Ishikawa (cell line): ENCODE data around the gene APOBEC3F.

Experiments used
- CEBPB ChIP-seq: IDR thresholded peaks from 2 replicates; pipeline ENCODE4 v1.6.1; 2012
- CREB1 ChIP-seq: IDR thresholded peaks from 2 replicates; pipeline ENCODE4 v1.6.1; 2012; ENCODE audit warnings: low read depth
- EGR1 ChIP-seq: IDR thresholded peaks from 2 replicates; pipeline ENCODE4 v1.6.1; 2012
- EP300 ChIP-seq: IDR thresholded peaks from 2 replicates; pipeline ENCODE4 v1.6.1; 2012; ENCODE audit warnings: borderline replicate concordance
- FOXM1 ChIP-seq: IDR thresholded peaks from 2 replicates; pipeline ENCODE4 v1.6.1; 2012; ENCODE audit warnings: low read depth, borderline replicate concordance
- NFIC ChIP-seq: IDR thresholded peaks from 2 replicates; pipeline ENCODE4 v1.6.1; 2012
- RAD21 ChIP-seq: IDR thresholded peaks from 2 replicates; pipeline ENCODE4 v1.6.1; 2012; ENCODE audit warnings: low read depth
- TAF1 ChIP-seq: IDR thresholded peaks from 2 replicates; pipeline ENCODE4 v1.6.1; 2012; ENCODE audit warnings: low read depth, mild to moderate bottlenecking
- TCF12 ChIP-seq: IDR thresholded peaks from 2 replicates; pipeline ENCODE4 v1.6.1; 2012; ENCODE audit warnings: low read depth
- TEAD4 ChIP-seq: IDR thresholded peaks from 2 replicates; pipeline ENCODE4 v1.6.1; 2012
- YY1 ChIP-seq: IDR thresholded peaks from 2 replicates; pipeline ENCODE4 v1.6.1; 2012; ENCODE audit warnings: low read depth
- TF ChIP-seq, protein P1 (sequence below): IDR thresholded peaks from 2 replicates; pipeline ENCODE4 v1.6.1; 2012
- TF ChIP-seq, protein P2 (sequence below): IDR thresholded peaks from 2 replicates; pipeline ENCODE4 v1.6.1; 2012; ENCODE audit warnings: low read depth, mild to moderate bottlenecking
- TF ChIP-seq, protein P3 (sequence below): IDR thresholded peaks from 2 replicates; pipeline ENCODE4 v1.6.1; 2012

DNA sequence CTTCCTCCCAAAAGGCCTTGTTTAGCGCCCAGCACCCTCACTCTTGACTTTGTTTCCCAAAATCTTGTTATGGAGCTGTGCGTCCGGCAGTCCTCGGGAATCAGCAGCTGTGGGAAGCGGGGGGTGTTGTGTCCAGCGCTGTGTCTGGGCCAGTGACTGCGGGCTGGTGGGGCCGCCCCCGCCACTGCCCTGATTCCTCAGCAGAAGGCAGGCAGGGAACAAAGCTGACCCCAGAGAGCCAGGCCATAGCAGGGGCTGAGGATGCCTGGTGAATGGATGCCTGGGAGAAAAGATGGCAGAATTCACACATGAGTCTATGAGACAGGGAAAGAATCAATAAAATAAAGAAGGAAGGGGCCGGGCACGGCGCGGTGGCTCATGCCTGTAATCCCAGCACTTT is 24.1 kb upstream of the APOBEC3F start:
- TF ChIP-seq EP300 (no peak), YY1 (no peak), RAD21 (no peak), EGR1 (no peak), CREB1 (no peak), TEAD4 (no peak), TAF1 (no peak), NFIC (no peak), CEBPB (no peak), FOXM1 (no peak), TCF12 (no peak)
- TF ChIP-seq, protein P1, sequence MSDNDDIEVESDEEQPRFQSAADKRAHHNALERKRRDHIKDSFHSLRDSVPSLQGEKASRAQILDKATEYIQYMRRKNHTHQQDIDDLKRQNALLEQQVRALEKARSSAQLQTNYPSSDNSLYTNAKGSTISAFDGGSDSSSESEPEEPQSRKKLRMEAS, result no peak
- TF ChIP-seq, protein P2, sequence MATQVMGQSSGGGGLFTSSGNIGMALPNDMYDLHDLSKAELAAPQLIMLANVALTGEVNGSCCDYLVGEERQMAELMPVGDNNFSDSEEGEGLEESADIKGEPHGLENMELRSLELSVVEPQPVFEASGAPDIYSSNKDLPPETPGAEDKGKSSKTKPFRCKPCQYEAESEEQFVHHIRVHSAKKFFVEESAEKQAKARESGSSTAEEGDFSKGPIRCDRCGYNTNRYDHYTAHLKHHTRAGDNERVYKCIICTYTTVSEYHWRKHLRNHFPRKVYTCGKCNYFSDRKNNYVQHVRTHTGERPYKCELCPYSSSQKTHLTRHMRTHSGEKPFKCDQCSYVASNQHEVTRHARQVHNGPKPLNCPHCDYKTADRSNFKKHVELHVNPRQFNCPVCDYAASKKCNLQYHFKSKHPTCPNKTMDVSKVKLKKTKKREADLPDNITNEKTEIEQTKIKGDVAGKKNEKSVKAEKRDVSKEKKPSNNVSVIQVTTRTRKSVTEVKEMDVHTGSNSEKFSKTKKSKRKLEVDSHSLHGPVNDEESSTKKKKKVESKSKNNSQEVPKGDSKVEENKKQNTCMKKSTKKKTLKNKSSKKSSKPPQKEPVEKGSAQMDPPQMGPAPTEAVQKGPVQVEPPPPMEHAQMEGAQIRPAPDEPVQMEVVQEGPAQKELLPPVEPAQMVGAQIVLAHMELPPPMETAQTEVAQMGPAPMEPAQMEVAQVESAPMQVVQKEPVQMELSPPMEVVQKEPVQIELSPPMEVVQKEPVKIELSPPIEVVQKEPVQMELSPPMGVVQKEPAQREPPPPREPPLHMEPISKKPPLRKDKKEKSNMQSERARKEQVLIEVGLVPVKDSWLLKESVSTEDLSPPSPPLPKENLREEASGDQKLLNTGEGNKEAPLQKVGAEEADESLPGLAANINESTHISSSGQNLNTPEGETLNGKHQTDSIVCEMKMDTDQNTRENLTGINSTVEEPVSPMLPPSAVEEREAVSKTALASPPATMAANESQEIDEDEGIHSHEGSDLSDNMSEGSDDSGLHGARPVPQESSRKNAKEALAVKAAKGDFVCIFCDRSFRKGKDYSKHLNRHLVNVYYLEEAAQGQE, result no peak
- TF ChIP-seq, protein P3, sequence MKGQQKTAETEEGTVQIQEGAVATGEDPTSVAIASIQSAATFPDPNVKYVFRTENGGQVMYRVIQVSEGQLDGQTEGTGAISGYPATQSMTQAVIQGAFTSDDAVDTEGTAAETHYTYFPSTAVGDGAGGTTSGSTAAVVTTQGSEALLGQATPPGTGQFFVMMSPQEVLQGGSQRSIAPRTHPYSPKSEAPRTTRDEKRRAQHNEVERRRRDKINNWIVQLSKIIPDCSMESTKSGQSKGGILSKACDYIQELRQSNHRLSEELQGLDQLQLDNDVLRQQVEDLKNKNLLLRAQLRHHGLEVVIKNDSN, result no peak
